HG03521 (cell line): Measurements from ENCODE around the gene SLC13A2.
"Not testable (repeated sequence)": the region's sequence is repeated elsewhere in the genome, so short reads cannot be mapped to it uniquely, and the experiment has no call there.

ENCODE experiments used
- ATAC-seq: cut with Tn5 transposase; IDR thresholded peaks from one replicate; pipeline ENCODE4 v1.9.1; 2021; ENCODE audit warnings: mild to moderate bottlenecking, moderate library complexity; ENCODE audit not compliant: unreplicated experiment

SLC13A2 gene

GRCh38 chr17:28473542-28473941 lies at the start of gene SLC13A2:
SLC13A2 (plus strand) TSS chr17:28473644; CDS start chr17:28473713, 69 bp downstream.
- no peak for ATAC-seq

- no peak for ATAC-seq
Measured at GRCh38 chr17:28425206-28425605, 48.2 kb upstream of the SLC13A2 start.

GRCh38 chr17:28426081-28426519 lies 47.3 kb upstream of the SLC13A2 start:
- no peak for ATAC-seq

GRCh38 chr17:28427371-28427770 lies 46.1 kb upstream of the SLC13A2 start:
- ATAC-seq: no peak

GRCh38 chr17:28427982-28428381 lies 45.5 kb upstream of the SLC13A2 start:
- ATAC-seq: not testable (repeated sequence)

- ATAC-seq: no peak
Measured at GRCh38 chr17:28433721-28434120, 39.7 kb upstream of the SLC13A2 start.

GRCh38 chr17:28434326-28434725 lies 39.1 kb upstream of the SLC13A2 start:
- not testable (repeated sequence) for ATAC-seq

GRCh38 chr17:28443901-28444638 lies 29.4 kb upstream of the SLC13A2 start:
- no peak for ATAC-seq

- no peak for ATAC-seq
Measured at GRCh38 chr17:28446716-28447395, 26.6 kb upstream of the SLC13A2 start.

GRCh38 chr17:28447396-28447760 lies 26.1 kb upstream of the SLC13A2 start:
- ATAC-seq: no peak

GRCh38 chr17:28449859-28450258 lies 23.6 kb upstream of the SLC13A2 start:
- no peak for ATAC-seq

- no peak for ATAC-seq
Measured at GRCh38 chr17:28457890-28458289, 15.6 kb upstream of the SLC13A2 start.

- ATAC-seq: not testable (repeated sequence)
Measured at GRCh38 chr17:28458881-28459280, 14.6 kb upstream of the SLC13A2 start.

GRCh38 chr17:28460901-28461300 lies 12.5 kb upstream of the SLC13A2 start:
- no peak for ATAC-seq

GRCh38 chr17:28466001-28466400 lies 7.4 kb upstream of the SLC13A2 start:
- ATAC-seq: no peak

GRCh38 chr17:28466521-28467048 lies 6.9 kb upstream of the SLC13A2 start:
- ATAC-seq: no peak

- no peak for ATAC-seq
Measured at GRCh38 chr17:28467456-28468025, 5.9 kb upstream of the SLC13A2 start.

- ATAC-seq: not testable (repeated sequence)
Measured at GRCh38 chr17:28468033-28468735, 5.3 kb upstream of the SLC13A2 start.

- no peak for ATAC-seq
Measured at GRCh38 chr17:28468781-28469180, 4.7 kb upstream of the SLC13A2 start.

GRCh38 chr17:28469376-28469775 lies 4.1 kb upstream of the SLC13A2 start:
- no peak for ATAC-seq

- no peak for ATAC-seq
Measured at GRCh38 chr17:28470266-28470913, 3.1 kb upstream of the SLC13A2 start.
